Activated CD4-positive, alpha-beta T cell treated with anti-CD3 and anti-CD28 coated beads for 4 hours (primary cell): ENCODE data around the gene STIM2.
"Not testable (repeated sequence)": the region's sequence is repeated elsewhere in the genome, so short reads cannot be mapped to it uniquely, and the experiment has no call there.

ENCODE experiments used
- DNase-seq, 2 donors: peaks; one replicate each; pipeline ENCODE4 v3.0.0-alpha.2; 2020

Gene STIM2

DNA sequence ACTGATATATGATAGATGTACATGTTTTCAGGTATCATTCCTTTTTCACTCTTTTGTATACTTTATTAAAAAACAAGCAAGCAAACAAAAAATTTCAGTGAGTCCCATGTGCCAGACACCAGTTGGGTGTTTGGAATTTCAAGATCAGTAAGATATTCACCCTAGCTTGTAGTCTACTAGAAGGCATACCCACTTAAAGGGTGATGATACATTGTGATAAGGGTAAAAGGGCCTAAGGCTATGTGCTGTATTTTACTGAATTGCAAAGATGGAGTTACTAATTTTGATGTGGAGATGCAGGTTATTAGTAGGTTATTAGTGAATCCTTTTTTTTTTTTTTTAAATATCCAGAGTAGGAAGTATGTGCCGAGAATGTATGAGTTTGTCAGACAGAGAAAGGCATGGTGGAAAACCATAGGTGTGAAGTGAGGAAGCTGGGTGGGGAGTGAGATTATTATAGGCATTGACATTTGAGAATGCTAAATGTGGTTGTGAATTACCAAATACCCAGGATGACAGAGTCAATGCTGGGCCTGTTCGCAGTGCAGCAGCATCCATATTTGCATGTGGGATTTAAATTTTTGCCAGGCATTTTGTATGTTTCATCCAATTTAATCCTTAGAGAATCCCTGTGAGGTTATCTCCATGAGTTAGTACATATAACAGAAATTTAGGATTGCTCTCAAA is 10.1 kb downstream of the STIM2 start:
- no peak for DNase-seq

- DNase-seq, result no peak
These were observed 11.0 kb downstream of the STIM2 start for GRCh38 chr4:26871611-26872010.

DNA sequence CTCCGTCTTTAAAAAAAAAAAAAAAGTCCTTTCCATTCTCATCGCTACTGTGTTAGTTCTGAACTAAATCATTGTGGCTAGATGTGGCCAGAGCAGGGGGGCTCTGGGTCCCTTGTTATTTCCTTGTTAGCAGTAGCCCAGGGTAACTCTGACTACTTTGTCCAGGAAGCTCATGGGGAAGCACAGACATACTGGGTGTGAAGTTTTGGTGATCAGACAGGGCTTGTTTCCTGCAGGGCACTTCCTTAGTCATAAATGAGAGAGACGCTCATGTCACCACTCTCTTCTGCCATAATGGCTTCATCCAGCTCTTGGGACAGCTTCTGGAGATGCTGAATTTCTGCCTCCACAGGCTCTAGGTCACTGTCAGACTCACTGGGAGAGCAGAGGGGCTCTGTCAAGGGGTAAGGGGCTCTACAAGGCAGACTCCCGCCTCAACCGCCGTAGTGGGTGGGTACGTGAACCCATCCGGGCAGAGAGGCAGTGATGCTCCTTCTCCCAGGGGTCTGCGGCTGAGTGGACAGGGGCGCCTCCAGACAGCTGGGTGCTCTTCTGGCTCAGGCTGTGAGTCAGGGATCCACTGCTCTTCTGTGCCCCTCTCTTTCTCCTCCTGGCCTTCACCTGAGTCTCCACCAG is 12.9 kb downstream of the STIM2 start:
- no peak for DNase-seq

DNA sequence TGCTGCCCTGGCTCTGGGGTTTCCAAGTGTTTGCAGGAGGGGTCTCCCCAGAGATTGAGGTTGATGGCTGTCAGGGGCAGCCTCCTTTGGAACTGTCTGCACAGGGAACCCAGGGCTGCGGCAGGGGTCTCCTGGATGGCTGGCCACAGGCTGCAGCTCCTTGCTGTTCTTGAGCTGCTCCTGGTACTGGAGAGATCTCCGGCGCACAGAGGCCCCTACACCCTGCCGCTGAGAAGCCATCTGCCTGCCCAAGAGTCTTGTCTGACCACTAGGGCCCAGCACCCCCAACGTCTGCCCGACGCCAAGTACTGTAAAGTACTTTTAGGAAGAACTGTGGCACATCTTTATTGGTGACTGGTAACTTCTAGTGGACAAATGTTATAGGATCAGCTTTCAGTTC is 13.5 kb downstream of the STIM2 start:
- DNase-seq, result no peak

DNA sequence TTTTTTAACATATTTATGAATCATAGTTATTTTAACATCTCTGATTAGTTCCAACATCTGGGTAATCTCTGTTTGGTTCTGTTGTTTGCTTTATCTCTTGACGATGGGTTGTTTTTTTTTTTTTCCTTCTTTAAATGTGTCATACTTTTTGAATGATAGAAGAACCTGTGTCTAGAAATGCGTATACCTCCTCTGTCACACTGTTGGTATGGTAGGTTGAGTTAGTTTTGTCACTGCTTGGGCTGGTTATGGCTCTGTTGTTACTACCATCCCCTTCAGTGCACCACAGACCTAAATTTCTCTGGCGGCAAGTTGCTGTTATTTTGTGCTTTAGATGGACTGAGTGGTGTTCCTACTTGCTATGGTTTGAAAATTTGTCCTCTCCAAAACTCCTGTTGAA is 16.8 kb downstream of the STIM2 start:
- DNase-seq, result no peak

- no peak for DNase-seq
These were observed 17.3 kb downstream of the STIM2 start for GRCh38 chr4:26877961-26878360.

- no peak for DNase-seq
These were observed 18.3 kb downstream of the STIM2 start for GRCh38 chr4:26878794-26879391.

- DNase-seq, result no peak
These were observed 19.2 kb downstream of the STIM2 start for GRCh38 chr4:26879805-26880204.

- no peak for DNase-seq
These were observed 23.4 kb downstream of the STIM2 start for GRCh38 chr4:26884026-26884425.

DNA sequence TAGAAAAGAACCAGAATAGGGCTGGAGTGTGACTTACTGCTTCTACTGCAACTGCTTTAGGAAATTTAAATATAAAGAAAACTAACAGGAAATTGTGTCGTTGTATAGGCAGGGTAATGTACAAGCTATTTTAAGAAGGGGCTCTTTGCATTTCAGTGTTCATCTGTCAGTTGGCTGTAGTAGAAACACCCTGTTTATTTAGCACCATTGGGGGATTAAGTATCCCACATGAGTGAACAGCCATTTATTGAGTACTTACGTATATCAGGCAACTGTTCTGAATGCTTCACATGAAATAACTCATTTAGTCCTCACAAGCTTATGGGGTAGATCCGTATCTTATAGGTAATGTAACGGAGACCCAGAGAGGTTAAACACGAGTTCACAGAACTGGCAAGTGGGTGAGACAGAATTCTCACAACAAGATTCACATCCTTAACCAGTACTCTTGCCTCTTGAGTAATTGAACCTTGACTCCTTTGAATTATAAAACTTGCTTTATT is 23.9 kb downstream of the STIM2 start:
- DNase-seq, result peak in 1 of 2 donors; percentile 13

GRCh38 chr4:26885912-26886274 is 25.3 kb downstream of the STIM2 start:
- DNase-seq, result peak; percentile 37 to 43

DNA sequence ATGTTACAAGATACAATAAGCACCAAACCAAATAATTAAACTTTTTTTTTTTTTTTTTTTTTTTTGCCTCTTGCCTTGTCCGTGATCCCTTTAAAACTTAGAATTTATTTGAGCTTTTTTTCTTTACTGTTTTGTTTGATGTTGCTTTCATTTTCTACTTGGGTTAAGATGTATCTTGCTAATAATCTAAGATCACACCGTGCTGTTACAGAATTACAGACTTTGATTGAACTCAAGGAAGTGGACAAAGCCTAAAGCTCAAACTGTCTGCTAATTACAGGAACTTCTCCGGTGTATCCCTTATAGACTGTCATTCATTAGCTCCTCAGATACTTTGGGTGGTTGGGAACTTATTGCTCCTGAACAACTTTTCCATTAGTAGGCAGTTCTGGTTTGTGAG is 26.5 kb downstream of the STIM2 start:
- DNase-seq, result no peak

DNA sequence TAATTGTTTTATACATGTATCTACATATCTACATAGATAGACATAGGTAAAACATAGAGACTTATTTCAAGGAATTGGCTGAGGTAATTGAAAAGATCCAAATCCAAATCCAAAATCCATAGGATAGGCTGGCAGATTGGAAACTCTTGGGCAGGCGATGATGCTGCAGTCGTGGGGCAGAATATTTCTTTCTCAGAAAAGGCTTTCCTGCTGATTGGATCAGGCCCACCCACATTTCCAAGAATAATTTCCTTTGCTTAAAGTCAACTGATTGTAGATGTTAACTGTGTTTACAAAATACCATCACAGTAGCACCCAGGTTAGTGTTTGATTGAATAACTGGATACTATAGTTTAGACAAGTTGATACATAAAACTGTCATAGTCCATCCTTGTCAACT is 27.2 kb downstream of the STIM2 start:
- no peak for DNase-seq

- no peak for DNase-seq
These were observed 28.7 kb downstream of the STIM2 start for GRCh38 chr4:26889356-26889755.

GRCh38 chr4:26891054-26891453 is 30.4 kb downstream of the STIM2 start:
- no peak for DNase-seq

DNA sequence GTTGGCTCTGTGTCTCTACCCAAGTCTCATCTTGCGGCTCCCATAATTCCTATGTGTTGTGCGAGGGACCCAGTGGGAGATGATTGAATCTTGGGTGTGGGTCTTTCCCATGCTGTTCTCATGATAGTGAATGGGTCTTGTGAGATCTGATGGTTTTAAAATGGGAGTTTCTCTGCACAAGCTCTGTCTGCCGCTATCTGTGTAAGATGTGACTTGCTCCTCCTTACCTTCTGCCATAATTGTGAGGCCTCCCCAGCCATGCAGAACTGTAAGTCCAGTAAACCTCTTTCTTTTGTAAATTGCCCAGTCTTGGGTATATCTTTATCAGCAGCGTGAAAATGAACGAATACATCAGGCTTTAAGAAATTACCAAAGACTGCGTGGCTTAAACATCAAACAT is 31.2 kb downstream of the STIM2 start:
- DNase-seq, result no peak

GRCh38 chr4:26892480-26893150 is 32.0 kb downstream of the STIM2 start:
- DNase-seq, result no peak

DNA sequence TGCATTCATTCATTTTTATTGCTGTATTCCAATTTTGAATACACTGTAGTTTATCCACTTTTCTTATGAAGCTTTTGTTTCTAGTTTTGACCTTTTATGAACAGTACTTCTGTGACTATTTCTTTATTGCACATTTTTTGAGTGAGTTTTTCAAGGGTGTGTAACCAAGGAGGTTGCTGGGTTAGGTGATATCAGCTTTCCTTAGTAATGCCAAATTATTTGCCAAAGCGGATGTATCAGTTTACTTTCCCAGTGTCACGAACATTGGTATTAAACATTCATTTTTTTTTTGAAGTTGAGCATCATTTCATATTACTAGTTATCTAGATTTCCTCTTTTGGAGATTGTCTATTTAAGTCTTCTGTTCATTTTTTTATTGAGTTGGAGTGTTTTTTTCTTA is 32.9 kb downstream of the STIM2 start:
- DNase-seq, result no peak

DNA sequence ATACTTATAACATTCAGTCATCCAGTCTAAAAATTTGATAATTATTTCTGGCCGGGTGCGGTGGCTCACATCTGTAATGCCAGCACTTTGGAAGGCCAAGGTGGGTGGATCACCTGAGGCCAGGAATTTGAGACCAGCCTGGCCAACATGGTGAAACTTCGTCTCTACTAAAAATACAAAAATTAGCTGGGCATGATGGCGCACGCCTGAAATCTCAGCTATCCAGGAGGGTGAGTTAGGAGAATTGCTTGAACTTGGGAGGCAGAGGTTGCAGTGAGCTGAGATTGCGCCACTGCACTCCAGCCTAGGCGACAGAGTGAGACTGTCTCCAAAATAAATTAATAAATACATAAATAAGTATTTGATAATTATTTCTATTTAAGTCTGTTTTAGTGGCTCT is 34.2 kb downstream of the STIM2 start:
- DNase-seq, result not testable (repeated sequence)

- DNase-seq, result no peak
These were observed 36.0 kb downstream of the STIM2 start for GRCh38 chr4:26896636-26897035.

DNA sequence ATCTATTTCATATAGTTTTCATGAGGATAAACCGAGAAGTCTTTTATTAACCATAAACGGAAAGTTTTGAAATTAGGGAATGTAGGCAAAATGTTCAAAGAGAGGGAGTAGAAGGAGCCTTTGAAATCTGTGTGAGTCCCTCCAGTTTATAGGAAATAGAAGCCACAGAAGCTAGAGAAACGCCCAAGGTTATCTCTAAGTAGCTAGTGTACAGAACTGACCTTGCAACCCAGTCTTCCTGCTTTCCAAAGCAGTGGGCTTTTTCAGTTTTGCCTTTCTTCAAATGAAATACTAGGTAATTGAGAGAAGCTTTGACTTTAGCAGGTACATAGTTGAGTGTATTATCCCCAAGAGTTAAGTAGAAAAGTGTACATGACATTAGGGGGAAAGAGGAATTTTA is 39.4 kb downstream of the STIM2 start:
- DNase-seq, result no peak

- DNase-seq, result no peak
These were observed 40.1 kb downstream of the STIM2 start for GRCh38 chr4:26900765-26901164.

GRCh38 chr4:26905172-26905571 is 44.5 kb downstream of the STIM2 start:
- no peak for DNase-seq
